HG03175 (cell line): Measurements from ENCODE around the gene ANKRD36B.
"Not testable (repeated sequence)": the region's sequence is repeated elsewhere in the genome, so short reads cannot be mapped to it uniquely, and the experiment has no call there.

Experiments
- ATAC-seq: cut with Tn5 transposase; IDR thresholded peaks from one replicate; pipeline ENCODE4 v1.9.1; 2021; ENCODE audit warnings: mild to moderate bottlenecking, moderate library complexity; ENCODE audit not compliant: unreplicated experiment

Gene ANKRD36B

GRCh38 chr2:97550498-97550897 lies 39.2 kb downstream of the ANKRD36B start:
- not testable (repeated sequence) for ATAC-seq

GRCh38 chr2:97549058-97549457 lies 40.6 kb downstream of the ANKRD36B start:
- ATAC-seq, result not testable (repeated sequence)

GRCh38 chr2:97548536-97548935 lies 41.1 kb downstream of the ANKRD36B start:
- ATAC-seq, result not testable (repeated sequence)

GRCh38 chr2:97546711-97547110 lies 43.0 kb downstream of the ANKRD36B start:
- no peak for ATAC-seq

GRCh38 chr2:97544911-97545310 lies 44.8 kb downstream of the ANKRD36B start:
- ATAC-seq, result not testable (repeated sequence)

- not testable (repeated sequence) for ATAC-seq
These were observed 63.8 kb downstream of the ANKRD36B start for GRCh38 chr2:97525904-97526303.

GRCh38 chr2:97523816-97524215 lies 65.9 kb downstream of the ANKRD36B start:
- not testable (repeated sequence) for ATAC-seq

GRCh38 chr2:97522916-97523555 lies 66.6 kb downstream of the ANKRD36B start:
- ATAC-seq, result not testable (repeated sequence)

- not testable (repeated sequence) for ATAC-seq
These were observed 94.0 kb downstream of the ANKRD36B start for GRCh38 chr2:97495651-97496050.

- not testable (repeated sequence) for ATAC-seq
These were observed 99.5 kb downstream of the ANKRD36B start for GRCh38 chr2:97490141-97490540.
